Body of pancreas (tissue), 4 donors: ENCODE data around the gene NRXN2. TPM values are rescaled to one million over a fixed set of nuclear protein-coding genes. Genes with fewer than 3 reads are reported as not detected.

Source experiments
- ATAC-seq: fragments of 150-250 bp; one replicate; pipeline ENCODE4 v1.9.1; 2016
- DNase-seq, 4 donors: peaks; one replicate each; pipeline ENCODE4 v3.0.0-alpha.2; 2019
- H3K27ac ChIP-seq, 4 donors: fragments of 200-600 bp; sonication (generic); 1 replicate in 3 of 4; 2 replicates in 1 of 4; pipeline versions ENCODE4 v1.5.1 to v1.6.1; 2016 to 2019; ENCODE audit warnings: mild to moderate bottlenecking in 1 of 4, mixed read lengths in 1 of 4, moderate library complexity in 1 of 4
- H3K27me3 ChIP-seq, 2 donors: fragments of 200-600 bp; sonication (generic); one replicate each; pipeline ENCODE4 v1.6.0; 2016; ENCODE audit warnings: mild to moderate bottlenecking in 1 of 2
- H3K36me3 ChIP-seq, 2 donors: fragments of 200-600 bp; sonication (generic); replicated peaks in 1 of 2; 2 replicates each; pipeline ENCODE4 v1.5.1; 2016; ENCODE audit warnings: low read depth in 2 of 2; ENCODE audit not compliant: insufficient read depth in 1 of 2
- H3K4me1 ChIP-seq: fragments of 200-600 bp; sonication (generic); one replicate; pipeline ENCODE4 v1.6.0; 2016
- H3K4me3 ChIP-seq, 2 donors: fragments of 200-600 bp; sonication (generic); 1 replicate in 1 of 2; 2 replicates in 1 of 2; pipeline ENCODE4 v1.5.1; 2016 to 2019
- H3K9me3 ChIP-seq, 3 donors: fragments of 200-600 bp; sonication (generic); 1 replicate in 2 of 3; 2 replicates in 1 of 3; pipeline ENCODE4 v1.5.1; 2016
- POLR2A ChIP-seq, 3 donors: fragments of 450-650 bp; IDR thresholded peaks; one replicate each; pipeline ENCODE4 v1.6.1; 2016; ENCODE audit warnings: antibody characterized with exemption in 3 of 3, mild to moderate bottlenecking in 2 of 3
- WGBS, 2 donors: methylation state at CpG; one replicate each; pipeline ENCODE4 v1.1.5; 2017; 5-methylcytosine and 5-hydroxymethylcytosine counted together
- intact Hi-C: fragments of 100-400 bp; cut with DNase I; formaldehyde crosslinking; loops from one replicate; pipeline ENCODE4 v1.15.1; 2023
- total RNA-seq, 2 donors: library from RNA; depleted of rRNA; stranded (reverse); fragments of >200 nt; gene quantifications; one replicate each; pipeline ENCODE4 v1.1.0, GENCODE V29; 2016
- TF ChIP-seq, protein P1 (sequence below), 7 experiments: fragments of 450-650 bp in 4 of 7; fragments of 200-600 bp in 3 of 7; sonication (generic) in 3 of 7; IDR thresholded peaks; one replicate each; pipeline ENCODE4 v1.5.1; 2016 to 2019; ENCODE audit warnings: antibody characterized with exemption in 7 of 7

NRXN2 gene
- total RNA-seq, 2 donors from 2014 or later = 1.3 to 4.9 TPM

DNA sequence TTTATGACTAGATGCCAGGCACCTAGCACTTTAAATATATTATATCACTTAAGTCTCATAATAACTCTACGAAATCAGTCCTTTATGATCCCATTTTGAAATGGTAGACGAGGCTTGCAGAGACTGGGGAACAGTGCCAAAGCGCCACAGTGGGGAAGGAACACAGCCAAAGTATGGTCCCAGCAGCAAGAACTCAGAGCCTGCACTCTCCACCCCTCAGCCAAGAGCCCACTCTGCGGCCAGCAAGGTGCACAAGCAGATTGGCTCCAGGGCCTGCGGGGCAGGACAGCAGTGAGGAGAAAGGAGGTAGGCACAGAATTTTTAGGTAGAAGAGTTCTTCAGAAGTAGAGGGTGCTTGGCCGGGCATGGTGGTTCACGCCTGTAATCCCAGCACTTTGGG, 61.4 kb downstream of the NRXN2 start:
- 80 to 85% methylated on average over 7 of the region's 7 CpGs for WGBS, 2 donors
- TF ChIP-seq, protein P1, sequence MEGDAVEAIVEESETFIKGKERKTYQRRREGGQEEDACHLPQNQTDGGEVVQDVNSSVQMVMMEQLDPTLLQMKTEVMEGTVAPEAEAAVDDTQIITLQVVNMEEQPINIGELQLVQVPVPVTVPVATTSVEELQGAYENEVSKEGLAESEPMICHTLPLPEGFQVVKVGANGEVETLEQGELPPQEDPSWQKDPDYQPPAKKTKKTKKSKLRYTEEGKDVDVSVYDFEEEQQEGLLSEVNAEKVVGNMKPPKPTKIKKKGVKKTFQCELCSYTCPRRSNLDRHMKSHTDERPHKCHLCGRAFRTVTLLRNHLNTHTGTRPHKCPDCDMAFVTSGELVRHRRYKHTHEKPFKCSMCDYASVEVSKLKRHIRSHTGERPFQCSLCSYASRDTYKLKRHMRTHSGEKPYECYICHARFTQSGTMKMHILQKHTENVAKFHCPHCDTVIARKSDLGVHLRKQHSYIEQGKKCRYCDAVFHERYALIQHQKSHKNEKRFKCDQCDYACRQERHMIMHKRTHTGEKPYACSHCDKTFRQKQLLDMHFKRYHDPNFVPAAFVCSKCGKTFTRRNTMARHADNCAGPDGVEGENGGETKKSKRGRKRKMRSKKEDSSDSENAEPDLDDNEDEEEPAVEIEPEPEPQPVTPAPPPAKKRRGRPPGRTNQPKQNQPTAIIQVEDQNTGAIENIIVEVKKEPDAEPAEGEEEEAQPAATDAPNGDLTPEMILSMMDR (IDR thresholded peaks at IDR 0.05) = no peak
- TF ChIP-seq POLR2A (IDR thresholded peaks at IDR 0.05) = no peak
- DNase-seq = no peak
- no peaks in the 10 kb centered on the region for H3K4me1 ChIP-seq
- no peaks in the 10 kb centered on the region for H3K9me3 ChIP-seq
- no peak for ATAC-seq
- no peaks in the 10 kb centered on the region for H3K27me3 ChIP-seq
- H3K27ac ChIP-seq = no peak overlapping the region
- no peaks in the 10 kb centered on the region for H3K36me3 ChIP-seq
- intact Hi-C loops = no loop called here
- H3K4me3 ChIP-seq = no peak overlapping the region

DNA sequence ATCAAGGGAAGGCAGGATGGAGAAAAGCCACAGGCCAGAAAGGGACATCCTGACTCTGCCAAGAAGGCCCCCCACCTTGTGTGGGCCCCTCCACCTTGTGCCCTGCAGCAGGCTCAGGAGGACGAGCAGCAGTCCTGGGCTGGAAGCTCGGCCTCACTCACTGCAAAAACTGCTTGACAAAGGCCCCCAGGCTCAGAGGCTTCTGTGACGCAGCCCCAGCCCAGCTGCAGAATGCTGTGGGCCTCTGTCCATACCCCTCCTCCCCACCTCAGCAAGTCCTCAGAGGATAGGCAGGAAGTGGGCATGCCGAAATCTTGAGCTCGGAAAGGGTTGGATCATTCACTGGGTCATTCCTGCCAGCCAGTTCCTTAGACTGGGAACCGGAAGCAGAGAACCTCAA, 61.9 kb downstream of the NRXN2 start:
- WGBS, 2 donors = 71 to 84% methylated on average over 3 to 6 of the region's 6 CpGs

DNA sequence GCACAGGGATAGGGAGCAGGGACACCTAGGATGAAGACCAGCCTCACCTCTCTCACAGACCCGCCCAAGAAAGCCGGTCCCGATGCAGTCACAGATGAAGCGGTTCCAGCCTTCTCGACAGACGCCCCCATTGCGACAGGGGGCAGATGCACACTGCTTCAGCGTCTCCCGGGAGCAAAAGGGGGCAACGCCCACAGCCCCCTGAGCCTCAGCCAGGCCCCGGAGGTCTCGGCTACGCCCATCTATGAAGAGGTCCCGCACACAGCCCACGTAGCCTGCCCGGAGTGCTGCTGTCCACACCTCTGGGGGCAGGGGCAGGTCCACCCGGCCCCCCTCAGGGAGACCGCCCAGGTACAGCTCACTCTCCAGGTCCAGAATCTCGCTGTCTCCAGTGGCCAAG, 62.3 kb downstream of the NRXN2 start:
- Histone ChIP-seq H3K27ac (no peak overlapping the region), H3K36me3 (no peaks in the 10 kb centered on the region), H3K4me1 (no peaks in the 10 kb centered on the region), H3K27me3 (no peaks in the 10 kb centered on the region), H3K4me3 (no peak overlapping the region), H3K9me3 (no peaks in the 10 kb centered on the region)
- ATAC-seq (no peak), DNase-seq (no peak)
- TF ChIP-seq POLR2A (IDR thresholded peaks at IDR 0.05) = no peak
- TF ChIP-seq, protein P1 (IDR thresholded peaks at IDR 0.05) = no peak
- intact Hi-C loops = no loop called here
- WGBS, 2 donors = 78 to 85% methylated on average over 15 to 19 of the region's 19 CpGs

More for the DNA sequence above, 61.9 kb downstream of the NRXN2 start:
- no peak overlapping the region for H3K27ac ChIP-seq
- no peaks in the 10 kb centered on the region for H3K9me3 ChIP-seq
- DNase-seq (no peak), ATAC-seq (peak; percentile 37)
- no peaks in the 10 kb centered on the region for H3K36me3 ChIP-seq
- H3K4me3 ChIP-seq = no peak overlapping the region
- TF ChIP-seq, protein P1 (IDR thresholded peaks at IDR 0.05) = no peak
- TF ChIP-seq POLR2A (IDR thresholded peaks at IDR 0.05) = no peak
- no peaks in the 10 kb centered on the region for H3K27me3 ChIP-seq
- intact Hi-C loops = no loop called here
- H3K4me1 ChIP-seq = no peaks in the 10 kb centered on the region

DNA sequence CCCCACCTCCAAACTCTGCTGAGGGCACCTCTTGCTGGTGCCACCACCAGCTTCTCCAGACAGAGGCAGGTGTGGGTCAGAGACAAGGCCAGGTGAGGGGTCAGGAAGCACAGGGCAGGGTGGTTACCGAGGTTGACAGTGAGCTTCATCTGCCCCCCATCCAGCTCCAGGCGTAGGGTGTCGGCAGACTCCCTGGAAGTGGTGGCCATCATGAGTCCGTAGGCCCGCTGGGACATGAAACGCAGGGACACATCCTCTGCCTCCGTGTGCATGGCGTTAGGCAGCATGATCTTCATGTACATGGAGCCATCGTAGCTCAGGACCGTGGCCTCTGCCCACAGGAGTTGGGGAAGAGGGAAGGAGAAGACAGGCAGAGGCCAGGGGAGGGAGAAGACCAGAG, 62.8 kb downstream of the NRXN2 start:
- intact Hi-C loops = no loop called here
- no peak for TF ChIP-seq POLR2A (IDR thresholded peaks at IDR 0.05)
- TF ChIP-seq, protein P1 (IDR thresholded peaks at IDR 0.05) = no peak
- H3K4me1 ChIP-seq = no peaks in the 10 kb centered on the region
- 82 to 87% methylated on average over 9 to 10 of the region's 10 CpGs for WGBS, 2 donors
- H3K27ac ChIP-seq = no peak overlapping the region
- no peak for DNase-seq
- no peaks in the 10 kb centered on the region for H3K9me3 ChIP-seq
- no peaks in the 10 kb centered on the region for H3K36me3 ChIP-seq
- ATAC-seq = no peak
- H3K27me3 ChIP-seq = no peaks in the 10 kb centered on the region
- H3K4me3 ChIP-seq = no peak overlapping the region

DNA sequence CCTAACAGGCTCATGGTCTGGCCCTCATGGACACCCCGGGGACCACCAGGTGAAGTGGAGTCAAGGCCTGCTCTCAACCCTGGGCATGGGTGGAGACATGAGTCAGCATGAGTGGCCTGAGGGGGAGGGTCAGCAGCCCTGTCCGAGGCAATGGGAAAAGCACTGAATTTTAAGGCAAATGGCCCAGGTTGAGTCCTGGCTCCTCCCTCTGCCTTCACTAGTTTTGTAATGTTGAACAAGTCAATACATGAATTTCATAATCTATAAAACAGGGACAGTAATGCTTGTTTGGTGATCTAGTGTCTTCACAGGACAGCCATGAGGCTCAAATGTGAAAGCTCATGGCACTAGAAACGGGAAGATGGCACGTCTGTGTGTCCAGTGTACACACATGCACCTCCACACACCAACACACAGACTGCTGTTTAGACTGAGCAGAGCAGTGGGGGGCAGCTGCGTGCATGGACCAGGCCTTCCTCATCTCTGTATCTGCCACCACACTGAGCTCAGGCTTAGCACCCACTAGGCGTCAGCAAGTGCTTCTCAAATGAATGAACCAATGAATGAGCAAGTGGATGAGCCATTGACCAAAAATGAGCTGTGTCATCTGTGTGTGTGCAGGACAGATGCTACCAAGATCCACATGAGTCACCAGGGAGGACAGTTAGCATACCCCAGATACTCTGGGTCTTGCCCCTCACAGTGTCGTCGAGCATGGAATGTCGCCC, 63.4 kb downstream of the NRXN2 start:
- intact Hi-C loops = no loop called here
- Histone ChIP-seq H3K27me3 (no peaks in the 10 kb centered on the region), H3K36me3 (no peaks in the 10 kb centered on the region), H3K27ac (no peak overlapping the region), H3K4me3 (no peak overlapping the region), H3K4me1 (no peaks in the 10 kb centered on the region), H3K9me3 (no peaks in the 10 kb centered on the region)
- DNase-seq (no peak), ATAC-seq (no peak)
- TF ChIP-seq POLR2A (IDR thresholded peaks at IDR 0.05) = no peak
- TF ChIP-seq, protein P1 (IDR thresholded peaks at IDR 0.05) = no peak
- 67 to 76% methylated on average over 7 to 9 of the region's 9 CpGs for WGBS, 2 donors
